CD4-positive, alpha-beta T cell (primary cell): Measurements from ENCODE around the gene AKAP8. TPM values are rescaled to one million over a fixed set of nuclear protein-coding genes. Genes with fewer than 3 reads are reported as not detected.

Experiments
- ATAC-seq: fragments of 200-7000 bp; cut with Tn5 transposase; one replicate; pipeline ENCODE4 v1.10.0; 2022; ENCODE audit warnings: mild to moderate bottlenecking; ENCODE audit not compliant: poor library complexity
- CTCF ChIA-PET: fragments of 350-600 bp; sonication (Branson Sonifier 250); formaldehyde crosslinking; loops from one replicate; lab custom pipeline; 2021; ENCODE audit warnings: antibody characterized with exemption, inconsistent platforms; lab: Charles Lee
- POLR2A ChIA-PET: fragments of 350-600 bp; sonication (Branson Sonifier 250); formaldehyde crosslinking; loops from one replicate; lab custom pipeline; 2021; ENCODE audit warnings: antibody characterized with exemption, inconsistent platforms; lab: Charles Lee
- DNase-seq, 14 experiments: peaks; one replicate each; pipeline ENCODE4 v3.0.0-alpha.2; 2013 to 2020; ENCODE audit warnings: mixed read lengths in 2 of 14
- H3K27ac ChIP-seq, 2 donors: one replicate each; pipeline versions ENCODE4 v1.5.1 to v1.7.0; 2013; ENCODE audit warnings: low read length in 2 of 2, low read depth in 1 of 2, mild to moderate bottlenecking in 1 of 2
- H3K27me3 ChIP-seq, 2 experiments: 1 replicate in 1 of 2; 2 replicates in 1 of 2; pipeline versions ENCODE4 v1.6.1 to v1.7.0; 2013; ENCODE audit warnings: low read length in 2 of 2, control low read depth in 1 of 2, mild to moderate bottlenecking in 1 of 2, moderate library complexity in 1 of 2; ENCODE audit not compliant: insufficient read depth in 2 of 2, control insufficient read depth in 1 of 2
- H3K36me3 ChIP-seq: one replicate; pipeline ENCODE4 v1.6.1; 2013; ENCODE audit warnings: low read length, control low read depth; ENCODE audit not compliant: insufficient read depth
- H3K4me1 ChIP-seq: one replicate; pipeline ENCODE4 v1.6.1; 2013; ENCODE audit warnings: low read length, control low read depth; ENCODE audit not compliant: insufficient read depth
- H3K4me3 ChIP-seq: one replicate; pipeline ENCODE4 v1.5.1; 2013; ENCODE audit warnings: mild to moderate bottlenecking, low read length, moderate library complexity
- H3K9me3 ChIP-seq, 2 experiments: 1 replicate in 1 of 2; 2 replicates in 1 of 2; pipeline versions ENCODE4 v1.6.1 to v1.7.0; 2013; ENCODE audit warnings: low read length in 2 of 2, mild to moderate bottlenecking in 2 of 2, control low read depth in 1 of 2, moderate library complexity in 1 of 2; ENCODE audit not compliant: control insufficient read depth in 1 of 2, insufficient read depth in 1 of 2
- H3K27ac Mint-ChIP-seq: one replicate; pipeline ENCODE4 v1.8.0; 2020; ENCODE audit warnings: mixed read lengths
- H3K27me3 Mint-ChIP-seq: one replicate; pipeline ENCODE4 v1.8.0; 2021; ENCODE audit warnings: mixed read lengths
- H3K36me3 Mint-ChIP-seq: one replicate; pipeline ENCODE4 v1.8.0; 2021; ENCODE audit warnings: low read depth, mixed read lengths
- H3K4me1 Mint-ChIP-seq: one replicate; pipeline ENCODE4 v1.8.0; 2021; ENCODE audit warnings: low read depth, mixed read lengths
- H3K4me3 Mint-ChIP-seq: one replicate; pipeline ENCODE4 v1.8.0; 2020; ENCODE audit warnings: mild to moderate bottlenecking, mixed read lengths
- H3K9me3 Mint-ChIP-seq: one replicate; pipeline ENCODE4 v1.8.0; 2020; ENCODE audit warnings: mixed read lengths
- intact Hi-C, 2 experiments: fragments of 100-400 bp; cut with DNase I in 1 of 2; cut with micrococcal nuclease in 1 of 2; formaldehyde crosslinking; loops; one replicate each; pipeline versions ENCODE4 v1.15.1 to v1.9.0; 2023 to 2025; cut with DNase I, micrococcal nuclease
- total RNA-seq, 174 experiments: library from RNA in 2 of 174; stranded (reverse) in 2 of 174; gene quantifications; one replicate each; pipeline ENCODE4 v1.2.3 and lab custom pipeline; 2021 to 2026
- TF ChIP-seq, protein P1 (sequence below): fragments of 200-600 bp; IDR thresholded peaks from one replicate; pipeline ENCODE4 v1.8.0; 2022; ENCODE audit warnings: antibody characterized with exemption, mild to moderate bottlenecking

Gene AKAP8
- total RNA-seq, 2 experiments from 2014 or later = 87.5 to 90.1 TPM

DNA sequence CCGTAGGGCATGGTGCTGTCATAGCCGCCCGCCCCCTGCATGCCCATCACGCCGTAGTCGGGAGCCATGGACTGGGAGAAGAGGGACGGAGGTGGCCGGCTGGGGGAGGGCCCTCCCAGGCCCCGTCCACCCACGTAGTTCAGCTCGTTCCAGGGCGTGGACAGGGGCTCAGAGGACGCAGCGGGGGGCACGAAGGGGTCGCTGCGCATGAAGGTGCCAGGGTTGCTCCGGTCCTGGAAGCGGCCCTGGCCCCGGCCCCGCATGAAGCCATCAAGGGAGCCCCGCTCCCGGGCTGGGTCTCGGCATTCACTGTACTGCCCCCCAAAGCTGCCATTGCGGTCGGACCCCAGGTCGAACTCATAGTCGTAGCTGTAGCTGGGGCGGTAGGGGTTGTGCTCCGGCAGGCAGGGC lies 6.7 kb downstream of the AKAP8 start:
- peaks cover 82% of the 10 kb centered on the region for H3K36me3 ChIP-seq
- no peak overlapping the region for H3K4me3 Mint-ChIP-seq
- DNase-seq = peak in 1 of 14 experiments; percentile 28
- H3K4me1 ChIP-seq = peaks cover 33% of the 10 kb centered on the region
- H3K27ac ChIP-seq = no peak overlapping the region
- ChIA-PET CTCF (no interaction called here), POLR2A (no interaction called here)
- no peak for ATAC-seq
- no peaks in the 10 kb centered on the region for H3K9me3 ChIP-seq
- H3K4me1 Mint-ChIP-seq = peaks cover 20% of the 10 kb centered on the region
- no peak overlapping the region for H3K4me3 ChIP-seq
- peaks cover 71% of the 10 kb centered on the region for H3K36me3 Mint-ChIP-seq
- no peaks in the 10 kb centered on the region for H3K27me3 Mint-ChIP-seq
- no peak overlapping the region for H3K27ac Mint-ChIP-seq
- no peaks in the 10 kb centered on the region for H3K27me3 ChIP-seq
- no peaks in the 10 kb centered on the region for H3K9me3 Mint-ChIP-seq
- TF ChIP-seq, protein P1, sequence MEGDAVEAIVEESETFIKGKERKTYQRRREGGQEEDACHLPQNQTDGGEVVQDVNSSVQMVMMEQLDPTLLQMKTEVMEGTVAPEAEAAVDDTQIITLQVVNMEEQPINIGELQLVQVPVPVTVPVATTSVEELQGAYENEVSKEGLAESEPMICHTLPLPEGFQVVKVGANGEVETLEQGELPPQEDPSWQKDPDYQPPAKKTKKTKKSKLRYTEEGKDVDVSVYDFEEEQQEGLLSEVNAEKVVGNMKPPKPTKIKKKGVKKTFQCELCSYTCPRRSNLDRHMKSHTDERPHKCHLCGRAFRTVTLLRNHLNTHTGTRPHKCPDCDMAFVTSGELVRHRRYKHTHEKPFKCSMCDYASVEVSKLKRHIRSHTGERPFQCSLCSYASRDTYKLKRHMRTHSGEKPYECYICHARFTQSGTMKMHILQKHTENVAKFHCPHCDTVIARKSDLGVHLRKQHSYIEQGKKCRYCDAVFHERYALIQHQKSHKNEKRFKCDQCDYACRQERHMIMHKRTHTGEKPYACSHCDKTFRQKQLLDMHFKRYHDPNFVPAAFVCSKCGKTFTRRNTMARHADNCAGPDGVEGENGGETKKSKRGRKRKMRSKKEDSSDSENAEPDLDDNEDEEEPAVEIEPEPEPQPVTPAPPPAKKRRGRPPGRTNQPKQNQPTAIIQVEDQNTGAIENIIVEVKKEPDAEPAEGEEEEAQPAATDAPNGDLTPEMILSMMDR = no peak
- intact Hi-C loops = no loop called here

DNA sequence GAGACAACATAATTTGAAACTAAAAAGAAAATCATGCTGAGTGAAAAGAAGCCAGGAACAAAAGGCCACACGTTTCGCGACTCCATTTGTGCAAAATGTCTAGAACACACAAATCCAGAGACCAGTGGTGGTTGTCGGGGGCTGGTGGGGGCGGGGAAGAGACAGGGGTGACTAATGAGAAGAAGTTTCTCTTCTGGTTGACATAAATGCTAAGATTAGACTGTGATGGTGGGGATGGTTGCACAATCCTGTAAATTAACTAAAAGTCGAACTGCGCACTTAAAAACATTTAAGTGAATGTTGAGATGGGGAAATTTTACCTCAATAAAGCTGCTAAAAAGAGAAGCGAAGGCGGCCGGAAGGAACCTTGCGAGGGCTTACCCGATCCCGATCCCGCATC lies 7.1 kb downstream of the AKAP8 start:
- CTCF ChIA-PET = no interaction called here
- H3K36me3 Mint-ChIP-seq = peaks cover 75% of the 10 kb centered on the region

DNA sequence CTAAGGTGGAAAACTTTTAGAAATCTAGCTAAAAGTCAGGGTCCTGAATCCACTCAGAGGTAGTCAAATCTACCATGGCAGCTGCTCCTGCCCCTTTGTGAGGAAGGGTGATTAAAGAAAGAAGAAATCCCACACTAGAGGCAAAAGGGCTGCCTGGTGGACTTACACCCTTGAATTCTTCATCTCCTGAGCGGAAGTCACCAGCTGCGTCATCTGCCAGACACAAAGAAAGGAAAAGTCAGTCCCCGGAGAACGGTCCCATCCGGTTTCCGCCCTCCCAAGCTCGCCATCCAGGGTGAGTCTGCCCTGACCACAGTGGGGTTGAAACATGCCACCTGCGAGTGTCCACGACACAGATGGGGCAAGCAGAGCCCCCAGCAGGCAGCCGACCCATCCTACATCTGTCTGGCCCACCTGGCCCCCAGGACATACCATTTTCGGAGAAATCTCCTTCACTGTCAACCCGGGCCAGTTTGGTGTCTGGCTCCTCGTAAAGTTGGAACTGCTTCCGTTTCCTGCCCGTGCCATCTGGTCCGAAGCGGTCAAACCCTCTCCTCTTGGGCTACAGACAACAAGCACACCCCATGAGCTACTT lies 7.7 kb downstream of the AKAP8 start:
- Mint-ChIP-seq H3K4me3 (no peak overlapping the region), H3K9me3 (no peaks in the 10 kb centered on the region), H3K27ac (no peak overlapping the region), H3K27me3 (no peaks in the 10 kb centered on the region), H3K4me1 (peaks cover 10% of the 10 kb centered on the region), H3K36me3 (peaks cover 81% of the 10 kb centered on the region)
- ATAC-seq (no peak), DNase-seq (no peak)
- TF ChIP-seq, protein P1 = no peak
- Histone ChIP-seq H3K36me3 (peaks cover 92% of the 10 kb centered on the region), H3K27me3 (no peaks in the 10 kb centered on the region), H3K27ac (no peak overlapping the region), H3K4me3 (no peak overlapping the region), H3K9me3 (no peaks in the 10 kb centered on the region), H3K4me1 (peaks cover 23% of the 10 kb centered on the region)
- intact Hi-C loops = no loop called here
- ChIA-PET POLR2A (interaction anchor here (1.0 kb wide), 1 partner anchor 7 kb away, joined by 4 read pairs; the partner anchor contains the start of gene AKAP8), CTCF (no interaction called here)

More for the DNA sequence above, 7.1 kb downstream of the AKAP8 start:
- H3K9me3 ChIP-seq = no peaks in the 10 kb centered on the region
- no peaks in the 10 kb centered on the region for H3K27me3 ChIP-seq
- POLR2A ChIA-PET = no interaction called here
- no peak overlapping the region for H3K4me3 ChIP-seq
- ATAC-seq = no peak
- Mint-ChIP-seq H3K4me3 (no peak overlapping the region), H3K27ac (no peak overlapping the region), H3K9me3 (no peaks in the 10 kb centered on the region), H3K4me1 (peaks cover 16% of the 10 kb centered on the region), H3K27me3 (no peaks in the 10 kb centered on the region)
- no peak for DNase-seq
- intact Hi-C loops = no loop called here
- H3K27ac ChIP-seq = no peak overlapping the region
- TF ChIP-seq, protein P1 = no peak
- peaks cover 29% of the 10 kb centered on the region for H3K4me1 ChIP-seq
- peaks cover 86% of the 10 kb centered on the region for H3K36me3 ChIP-seq
